ENCODE results near the gene POLR2A.
A peak's percentile ranks its signal among the peaks of the same experiment; 100 is the strongest.
"Not testable (repeated sequence)": the region's sequence is repeated elsewhere in the genome, so short reads cannot be mapped to it uniquely, and the experiment has no call there.

Gene POLR2A

GRCh38 chr17:7464081-7464480 lies 20.1 kb upstream of the POLR2A start:
- no peak overlapping the region for H3K9ac ChIP-seq (ENCODE audit: low read depth, low read length)
- H3K4me3 ChIP-seq (ENCODE audit: low read length) = no peak overlapping the region
- H3K4me2 ChIP-seq (ENCODE audit: low read length) = no peak overlapping the region
- no peaks in the 10 kb centered on the region for H3K9me3 ChIP-seq (replicated peaks; ENCODE audit: low read length)
- H3K27me3 ChIP-seq (ENCODE audit: control insufficient read depth, insufficient read depth, low read length) = no peaks in the 10 kb centered on the region
- peaks cover 18% of the 10 kb centered on the region for H3K4me1 ChIP-seq (ENCODE audit: control insufficient read depth, insufficient read depth, low read length)
- peaks cover 36% of the 10 kb centered on the region for H3K36me3 ChIP-seq (ENCODE audit: insufficient read depth, low read length)

DNA sequence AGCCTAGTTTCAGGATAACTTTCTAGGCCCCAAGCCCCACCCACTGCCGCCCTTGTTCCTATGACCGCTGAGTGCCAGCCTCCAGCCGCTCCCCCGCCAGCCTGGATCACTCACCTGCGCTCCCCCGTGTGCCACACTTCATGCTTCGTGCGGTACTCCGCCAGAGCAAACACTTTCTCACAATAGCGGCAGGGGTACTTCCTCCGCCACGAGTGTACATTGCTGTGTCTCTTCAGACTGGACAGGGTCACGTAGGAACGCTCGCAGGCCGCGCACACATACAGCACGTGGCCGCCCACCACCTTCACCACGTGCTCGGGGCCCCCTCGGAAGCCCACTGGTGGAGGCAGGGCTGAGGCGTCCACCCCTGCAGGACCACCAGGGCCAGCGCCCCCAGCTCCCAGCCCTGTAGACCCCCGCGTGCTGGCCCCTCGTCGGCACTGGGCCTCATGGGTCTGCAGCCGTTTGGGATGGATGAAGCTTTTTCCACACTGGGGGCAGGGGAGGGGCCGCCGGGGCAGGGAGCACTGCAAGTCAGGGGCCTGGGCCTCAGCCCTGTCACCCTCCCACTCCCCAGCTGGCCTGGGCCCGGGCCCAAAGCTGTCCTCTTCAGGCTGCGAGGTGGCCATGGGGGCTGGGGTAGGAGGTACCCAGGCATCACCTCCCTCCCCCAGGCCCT lies 18.4 kb upstream of the POLR2A start:
- peak overlapping the region; percentile 51 for H3K9ac ChIP-seq (ENCODE audit: low read depth, low read length)
- no peak overlapping the region for H3K4me3 ChIP-seq (ENCODE audit: low read length)
- peaks cover 36% of the 10 kb centered on the region for H3K36me3 ChIP-seq (ENCODE audit: insufficient read depth, low read length)
- H3K9me3 ChIP-seq (replicated peaks; ENCODE audit: low read length) = no peaks in the 10 kb centered on the region
- H3K4me2 ChIP-seq (ENCODE audit: low read length) = no peak overlapping the region
- H3K4me1 ChIP-seq (ENCODE audit: control insufficient read depth, insufficient read depth, low read length) = peaks cover 18% of the 10 kb centered on the region
- H3K27me3 ChIP-seq (ENCODE audit: control insufficient read depth, insufficient read depth, low read length) = no peaks in the 10 kb centered on the region

DNA sequence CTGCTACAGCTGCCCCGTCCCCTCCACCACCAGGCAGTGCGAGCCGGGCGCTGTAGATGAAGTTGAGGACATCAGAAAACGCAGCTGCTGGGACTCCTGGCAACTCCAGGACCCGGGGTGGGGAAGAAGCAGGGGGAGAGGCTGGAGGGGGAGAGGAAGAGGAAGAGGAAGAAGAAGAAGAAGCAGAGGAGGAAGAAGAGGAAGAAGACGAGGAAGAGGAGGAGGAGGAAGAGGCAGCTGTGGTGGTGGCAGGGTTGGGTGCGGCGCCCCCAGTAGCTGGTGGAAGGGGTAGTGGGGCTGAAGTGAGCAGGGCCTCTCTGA lies 17.9 kb upstream of the POLR2A start:
- Histone ChIP-seq H3K9ac (ENCODE audit: low read depth, low read length) (peak overlapping the region; percentile 51), H3K36me3 (ENCODE audit: insufficient read depth, low read length) (peaks cover 36% of the 10 kb centered on the region), H3K4me3 (ENCODE audit: low read length) (peak overlapping the region; percentile 54), H3K4me2 (ENCODE audit: low read length) (peak overlapping the region; percentile 65), H3K9me3 (replicated peaks; ENCODE audit: low read length) (no peaks in the 10 kb centered on the region), H3K27me3 (ENCODE audit: control insufficient read depth, insufficient read depth, low read length) (no peaks in the 10 kb centered on the region), H3K4me1 (ENCODE audit: control insufficient read depth, insufficient read depth, low read length) (peaks cover 18% of the 10 kb centered on the region)

DNA sequence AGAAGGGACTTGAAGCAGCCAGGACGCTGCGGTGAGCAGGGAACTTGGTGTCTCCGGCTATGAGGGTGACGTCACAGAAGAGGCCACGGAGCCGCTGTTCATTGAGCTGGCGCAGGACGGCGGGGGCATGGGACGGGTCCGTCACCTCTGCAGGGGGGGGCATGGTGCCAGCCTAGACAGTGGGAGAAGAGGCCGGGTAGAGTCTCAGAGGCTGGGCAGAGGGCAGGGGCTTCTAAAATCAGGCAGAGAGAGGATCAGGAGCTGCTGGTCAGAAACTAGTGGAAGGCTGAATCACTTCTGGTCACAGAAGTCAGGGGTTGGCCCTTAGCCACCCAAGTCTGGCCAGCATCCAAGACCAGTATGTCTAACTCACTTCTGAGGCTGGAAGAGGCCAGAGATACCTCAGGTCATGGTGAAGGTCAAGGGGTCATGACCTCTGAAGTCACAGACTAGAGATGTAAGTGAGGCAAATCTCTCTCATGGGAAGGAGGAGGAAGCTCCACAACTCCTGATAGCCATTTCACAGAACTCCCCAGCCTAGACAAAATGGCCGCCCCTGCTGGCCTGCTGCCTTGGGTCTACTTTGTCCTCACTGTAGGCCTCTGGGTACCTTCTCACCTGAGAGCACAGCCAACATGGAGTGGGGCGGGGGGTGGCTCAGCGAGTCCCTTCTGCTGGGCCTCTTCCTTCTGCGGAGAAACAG lies 17.4 kb upstream of the POLR2A start:
- H3K36me3 ChIP-seq (ENCODE audit: insufficient read depth, low read length) = peaks cover 36% of the 10 kb centered on the region
- H3K9ac ChIP-seq (ENCODE audit: low read depth, low read length) = peak overlapping the region; percentile 51
- peak overlapping the region; percentile 54 for H3K4me3 ChIP-seq (ENCODE audit: low read length)

GRCh38 chr17:7467498-7467897 lies 16.7 kb upstream of the POLR2A start:
- Histone ChIP-seq H3K9ac (ENCODE audit: low read depth, low read length) (no peak overlapping the region), H3K36me3 (ENCODE audit: insufficient read depth, low read length) (peaks cover 29% of the 10 kb centered on the region)

More for the DNA sequence above, 17.4 kb upstream of the POLR2A start:
- H3K4me2 ChIP-seq (ENCODE audit: low read length) = peak overlapping the region; percentile 65
- no peaks in the 10 kb centered on the region for H3K27me3 ChIP-seq (ENCODE audit: control insufficient read depth, insufficient read depth, low read length)
- no peaks in the 10 kb centered on the region for H3K9me3 ChIP-seq (replicated peaks; ENCODE audit: low read length)
- H3K4me1 ChIP-seq (ENCODE audit: control insufficient read depth, insufficient read depth, low read length) = peaks cover 18% of the 10 kb centered on the region

DNA sequence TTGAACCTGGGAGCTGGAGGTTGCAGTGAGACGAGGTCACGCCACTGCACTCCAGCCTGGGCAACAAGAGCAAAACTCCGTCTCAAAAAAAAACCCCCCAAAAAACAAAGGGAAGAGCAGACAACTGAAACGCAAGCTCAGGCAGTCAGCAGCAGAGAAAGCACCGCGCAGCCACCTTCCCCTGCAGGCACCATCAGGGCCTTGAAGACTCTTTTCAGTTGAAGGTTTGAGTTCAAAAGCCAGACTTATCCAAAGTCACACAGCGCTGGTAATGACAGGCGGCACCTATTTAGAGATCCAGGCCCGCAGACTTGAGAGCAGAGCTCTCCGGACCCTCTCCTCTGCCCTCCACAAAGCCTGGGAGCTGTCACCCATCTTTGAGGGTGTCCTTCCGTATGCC lies 15.9 kb upstream of the POLR2A start:
- H3K36me3 ChIP-seq (ENCODE audit: insufficient read depth, low read length) = peaks cover 21% of the 10 kb centered on the region
- no peak overlapping the region for H3K4me3 ChIP-seq (ENCODE audit: low read length)
- no peak overlapping the region for H3K4me2 ChIP-seq (ENCODE audit: low read length)
- no peak overlapping the region for H3K9ac ChIP-seq (ENCODE audit: low read depth, low read length)
- peaks cover 18% of the 10 kb centered on the region for H3K4me1 ChIP-seq (ENCODE audit: control insufficient read depth, insufficient read depth, low read length)
- no peaks in the 10 kb centered on the region for H3K27me3 ChIP-seq (ENCODE audit: control insufficient read depth, insufficient read depth, low read length)
- H3K9me3 ChIP-seq (replicated peaks; ENCODE audit: low read length) = no peaks in the 10 kb centered on the region

More at GRCh38 chr17:7467498-7467897, 16.7 kb upstream of the POLR2A start:
- H3K4me1 ChIP-seq (ENCODE audit: control insufficient read depth, insufficient read depth, low read length) = peaks cover 18% of the 10 kb centered on the region
- H3K9me3 ChIP-seq (replicated peaks; ENCODE audit: low read length) = no peaks in the 10 kb centered on the region
- no peaks in the 10 kb centered on the region for H3K27me3 ChIP-seq (ENCODE audit: control insufficient read depth, insufficient read depth, low read length)
- H3K4me3 ChIP-seq (ENCODE audit: low read length) = no peak overlapping the region
- no peak overlapping the region for H3K4me2 ChIP-seq (ENCODE audit: low read length)

DNA sequence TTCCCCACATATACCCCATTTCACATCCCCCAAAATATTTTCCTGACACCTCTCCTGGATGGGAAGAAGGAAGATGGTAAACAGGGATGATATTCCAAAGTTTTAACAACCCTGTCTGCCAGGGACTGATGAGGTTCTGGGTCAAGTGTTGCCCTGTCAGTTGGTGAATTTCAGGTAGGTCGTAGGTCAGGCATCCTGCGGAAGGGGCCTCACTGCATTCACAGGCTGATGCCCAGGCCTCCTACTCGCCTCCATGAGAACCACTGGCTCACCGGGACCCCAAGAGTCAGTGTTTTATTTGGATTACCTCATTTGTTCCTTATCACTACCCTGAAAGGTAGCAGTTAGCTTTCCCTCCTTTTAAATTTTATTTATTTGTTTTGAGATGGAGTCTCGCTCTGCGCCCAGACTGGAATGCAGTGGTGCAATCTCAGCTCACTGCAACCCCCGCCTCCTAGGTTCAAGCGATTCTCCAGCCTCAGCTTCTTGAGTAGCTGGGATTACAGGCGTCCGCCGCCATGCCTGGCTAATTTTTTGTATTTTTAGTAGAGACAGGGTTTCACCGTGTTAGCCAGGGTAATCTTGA lies 15.3 kb upstream of the POLR2A start:
- peaks cover 16% of the 10 kb centered on the region for H3K36me3 ChIP-seq (ENCODE audit: insufficient read depth, low read length)
- no peaks in the 10 kb centered on the region for H3K27me3 ChIP-seq (ENCODE audit: control insufficient read depth, insufficient read depth, low read length)
- no peaks in the 10 kb centered on the region for H3K9me3 ChIP-seq (replicated peaks; ENCODE audit: low read length)
- no peak overlapping the region for H3K9ac ChIP-seq (ENCODE audit: low read depth, low read length)
- H3K4me1 ChIP-seq (ENCODE audit: control insufficient read depth, insufficient read depth, low read length) = peaks cover 18% of the 10 kb centered on the region
- H3K4me2 ChIP-seq (ENCODE audit: low read length) = no peak overlapping the region
- H3K4me3 ChIP-seq (ENCODE audit: low read length) = no peak overlapping the region

GRCh38 chr17:7469843-7470242 lies 14.3 kb upstream of the POLR2A start:
- H3K9me3 ChIP-seq (replicated peaks; ENCODE audit: low read length); H3K9ac ChIP-seq (ENCODE audit: low read depth, low read length); H3K27me3 ChIP-seq (ENCODE audit: control insufficient read depth, insufficient read depth, low read length); H3K4me3 ChIP-seq (ENCODE audit: low read length); H3K4me2 ChIP-seq (ENCODE audit: low read length): not testable (repeated sequence)
- Histone ChIP-seq H3K36me3 (ENCODE audit: insufficient read depth, low read length) (peaks cover 16% of the 10 kb centered on the region), H3K4me1 (ENCODE audit: control insufficient read depth, insufficient read depth, low read length) (peaks cover 18% of the 10 kb centered on the region)

DNA sequence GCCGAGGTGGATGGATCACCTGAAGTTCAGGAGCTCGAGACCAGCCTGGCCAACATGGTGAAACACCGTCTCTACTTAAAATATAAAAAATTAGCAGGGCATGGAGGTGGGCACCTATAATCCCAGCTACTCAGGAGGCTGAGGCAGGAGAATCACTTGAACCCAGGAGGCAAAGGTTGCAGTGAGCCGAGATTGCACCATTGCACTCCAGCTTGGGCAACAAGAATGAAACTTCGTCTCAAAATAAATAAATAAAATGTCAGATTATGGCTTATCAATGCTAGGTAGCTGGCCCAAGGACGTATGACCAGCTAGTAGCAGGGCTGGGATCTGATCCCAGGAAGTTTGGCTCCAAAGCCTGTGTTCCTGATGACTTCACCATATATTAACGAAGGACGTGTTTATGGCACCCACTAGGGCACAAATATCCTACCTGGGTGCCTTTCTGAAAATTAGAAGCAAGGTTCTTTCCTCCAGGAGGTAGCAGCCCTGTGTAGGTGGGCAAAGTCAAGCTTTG lies 13.7 kb upstream of the POLR2A start:
- H3K4me1 ChIP-seq (ENCODE audit: control insufficient read depth, insufficient read depth, low read length) = peaks cover 18% of the 10 kb centered on the region
- not testable (repeated sequence) for H3K4me3 ChIP-seq (ENCODE audit: low read length); H3K4me2 ChIP-seq (ENCODE audit: low read length); H3K27me3 ChIP-seq (ENCODE audit: control insufficient read depth, insufficient read depth, low read length); H3K9me3 ChIP-seq (replicated peaks; ENCODE audit: low read length); H3K9ac ChIP-seq (ENCODE audit: low read depth, low read length)
- H3K36me3 ChIP-seq (ENCODE audit: insufficient read depth, low read length) = peaks cover 14% of the 10 kb centered on the region

- Histone ChIP-seq H3K36me3 (ENCODE audit: insufficient read depth, low read length) (peaks cover 11% of the 10 kb centered on the region), H3K4me1 (ENCODE audit: control insufficient read depth, insufficient read depth, low read length) (peaks cover 20% of the 10 kb centered on the region), H3K27me3 (ENCODE audit: control insufficient read depth, insufficient read depth, low read length) (no peaks in the 10 kb centered on the region), H3K4me2 (ENCODE audit: low read length) (no peak overlapping the region), H3K9me3 (replicated peaks; ENCODE audit: low read length) (no peaks in the 10 kb centered on the region), H3K9ac (ENCODE audit: low read depth, low read length) (no peak overlapping the region), H3K4me3 (ENCODE audit: low read length) (no peak overlapping the region)
Observed at GRCh38 chr17:7471729-7472128, 12.4 kb upstream of the POLR2A start.

DNA sequence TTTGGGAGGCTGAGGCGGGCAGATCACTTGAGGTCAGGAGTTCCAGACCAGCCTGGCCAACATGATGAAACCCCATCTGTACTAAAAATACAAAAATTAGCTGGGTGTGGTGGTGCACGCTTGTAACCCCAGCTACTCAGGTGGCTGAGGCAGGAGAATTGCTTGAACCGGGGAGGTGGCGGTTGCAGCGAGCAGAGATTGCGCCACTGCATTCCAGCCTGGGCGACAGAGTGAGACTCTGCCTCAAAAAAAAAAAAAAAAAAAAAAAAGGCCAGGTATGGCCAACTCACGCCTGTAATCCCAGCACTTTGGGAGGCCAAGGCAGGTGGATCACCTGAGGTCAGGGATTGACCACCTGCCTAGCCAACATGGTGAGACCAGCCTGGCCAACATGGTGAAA lies 9.4 kb upstream of the POLR2A start:
- H3K9ac ChIP-seq (ENCODE audit: low read depth, low read length); H3K27me3 ChIP-seq (ENCODE audit: control insufficient read depth, insufficient read depth, low read length); H3K4me2 ChIP-seq (ENCODE audit: low read length); H3K4me3 ChIP-seq (ENCODE audit: low read length); H3K36me3 ChIP-seq (ENCODE audit: insufficient read depth, low read length); H3K9me3 ChIP-seq (replicated peaks; ENCODE audit: low read length): not testable (repeated sequence)
- H3K4me1 ChIP-seq (ENCODE audit: control insufficient read depth, insufficient read depth, low read length) = peaks cover 34% of the 10 kb centered on the region

Measured in skeletal muscle satellite cell (primary cell).